ENCODE results near the gene ATP8A2. TPM values are rescaled to one million over a fixed set of nuclear protein-coding genes. Genes with fewer than 3 reads are reported as not detected.

Gene ATP8A2
- polyA plus RNA-seq, 1 donor from 2014 or later, result 11.9 TPM

GRCh38 chr13:25707726-25708125, 336.0 kb downstream of the ATP8A2 start:
- Histone ChIP-seq H3K79me2 (replicated peaks; ENCODE audit: insufficient read depth, low read length) (no peaks in the 10 kb centered on the region), H3K4me2 (ENCODE audit: low read length) (no peak overlapping the region), H3K9me3 (ENCODE audit: low read length) (no peaks in the 10 kb centered on the region), H3F3A (ENCODE audit: insufficient read depth, low read length, poor library complexity, severe bottlenecking) (no peaks in the 10 kb centered on the region), H2AFZ (ENCODE audit: low read depth, low read length) (no peak overlapping the region), H3K9ac (ENCODE audit: low read length) (no peak overlapping the region), H3K27ac (ENCODE audit: low read length) (no peak overlapping the region), H3K9me2 (ENCODE audit: insufficient read depth, low read length) (no peaks in the 10 kb centered on the region), H3K36me3 (ENCODE audit: insufficient read depth, low read length) (no peaks in the 10 kb centered on the region), H3K27me3 (ENCODE audit: insufficient read depth, low read depth, low read length) (no peaks in the 10 kb centered on the region), H4K20me1 (ENCODE audit: insufficient read depth) (no peaks in the 10 kb centered on the region), H3K4me3 (ENCODE audit: low read length) (no peak overlapping the region)
- TF ChIP-seq REST (IDR thresholded peaks at IDR 0.05; ENCODE audit: borderline replicate concordance) (no peak), TAF1 (IDR thresholded peaks at IDR 0.05; ENCODE audit: low read depth) (no peak), SMC3 (conservative IDR thresholded peaks at IDR 0.05; ENCODE audit: poor library complexity) (no peak), EP300 (conservative IDR thresholded peaks at IDR 0.05; ENCODE audit: poor library complexity, severe bottlenecking) (no peak), EZH2 (IDR thresholded peaks at IDR 0.05; ENCODE audit: borderline replicate concordance, insufficient read depth, low read length, poor library complexity, severe bottlenecking) (no peak), RAD21 (conservative IDR thresholded peaks at IDR 0.05) (no peak), POLR2AphosphoS5 (IDR thresholded peaks at IDR 0.05) (no peak), MXI1 (conservative IDR thresholded peaks at IDR 0.05; ENCODE audit: poor library complexity, severe bottlenecking) (no peak), CTCF (IDR thresholded peaks at IDR 0.05; ENCODE audit: poor library complexity, severe bottlenecking) (no peak)

- Histone ChIP-seq H4K20me1 (ENCODE audit: insufficient read depth) (no peaks in the 10 kb centered on the region), H3K4me3 (ENCODE audit: low read length) (no peak overlapping the region), H3K4me2 (ENCODE audit: low read length) (no peak overlapping the region), H2AFZ (ENCODE audit: low read depth, low read length) (no peak overlapping the region), H3K9ac (ENCODE audit: low read length) (no peak overlapping the region), H3K27me3 (ENCODE audit: insufficient read depth, low read depth, low read length) (no peaks in the 10 kb centered on the region), H3K79me2 (replicated peaks; ENCODE audit: insufficient read depth, low read length) (no peaks in the 10 kb centered on the region), H3F3A (ENCODE audit: insufficient read depth, low read length, poor library complexity, severe bottlenecking) (no peaks in the 10 kb centered on the region), H3K36me3 (ENCODE audit: insufficient read depth, low read length) (no peaks in the 10 kb centered on the region), H3K27ac (ENCODE audit: low read length) (no peak overlapping the region), H3K9me3 (ENCODE audit: low read length) (no peaks in the 10 kb centered on the region), H3K9me2 (ENCODE audit: insufficient read depth, low read length) (no peaks in the 10 kb centered on the region)
- TF ChIP-seq EZH2 (IDR thresholded peaks at IDR 0.05; ENCODE audit: borderline replicate concordance, insufficient read depth, low read length, poor library complexity, severe bottlenecking) (no peak), TAF1 (IDR thresholded peaks at IDR 0.05; ENCODE audit: low read depth) (no peak), POLR2AphosphoS5 (IDR thresholded peaks at IDR 0.05) (peak; percentile 82), EP300 (conservative IDR thresholded peaks at IDR 0.05; ENCODE audit: poor library complexity, severe bottlenecking) (peak; percentile 96)
Measured at GRCh38 chr13:25708268-25708667, 336.5 kb downstream of the ATP8A2 start.
